ENCODE data around the gene ISY1.
"Not testable (repeated sequence)": the region's sequence is repeated elsewhere in the genome, so short reads cannot be mapped to it uniquely, and the experiment has no call there.

The ISY1 gene

GRCh38 chr3:129105862-129106261, 55.0 kb downstream of the ISY1 start:
- TF ChIP-seq CTCF (IDR thresholded peaks at IDR 0.05), result no peak
- TF ChIP-seq ZFX (IDR thresholded peaks at IDR 0.05; ENCODE audit: borderline replicate concordance), result no peak
- no peak overlapping the region for H3K27ac ChIP-seq

- TF ChIP-seq CTCF (IDR thresholded peaks at IDR 0.05) (no peak), ZFX (IDR thresholded peaks at IDR 0.05; ENCODE audit: borderline replicate concordance) (no peak)
Measured at GRCh38 chr3:129104498-129105079, 56.3 kb downstream of the ISY1 start.

DNA sequence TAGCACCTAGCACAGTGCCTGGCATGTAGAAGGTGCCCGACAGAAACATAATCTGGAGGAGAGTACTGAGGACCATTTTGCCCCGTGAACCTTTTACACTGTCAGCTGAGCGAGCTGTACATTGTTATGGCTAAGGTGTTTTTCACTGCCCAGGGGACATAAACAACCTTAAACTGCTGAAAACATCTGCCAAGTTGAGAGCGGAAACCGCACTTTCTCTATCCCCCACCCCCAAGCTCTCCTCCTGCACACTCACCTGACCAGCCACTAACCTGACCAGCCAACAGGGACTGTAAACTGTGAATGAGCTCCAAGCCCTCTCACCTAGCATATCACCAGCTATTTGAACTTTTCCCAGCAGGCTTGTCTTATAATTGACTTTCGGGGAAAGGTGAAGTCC, 56.8 kb downstream of the ISY1 start:
- TF ChIP-seq ZFX (IDR thresholded peaks at IDR 0.05; ENCODE audit: borderline replicate concordance) (no peak), CTCF (IDR thresholded peaks at IDR 0.05) (no peak)
- no peak overlapping the region for H3K27ac ChIP-seq

More at GRCh38 chr3:129104498-129105079, 56.3 kb downstream of the ISY1 start:
- H3K27ac ChIP-seq, result no peak overlapping the region

DNA sequence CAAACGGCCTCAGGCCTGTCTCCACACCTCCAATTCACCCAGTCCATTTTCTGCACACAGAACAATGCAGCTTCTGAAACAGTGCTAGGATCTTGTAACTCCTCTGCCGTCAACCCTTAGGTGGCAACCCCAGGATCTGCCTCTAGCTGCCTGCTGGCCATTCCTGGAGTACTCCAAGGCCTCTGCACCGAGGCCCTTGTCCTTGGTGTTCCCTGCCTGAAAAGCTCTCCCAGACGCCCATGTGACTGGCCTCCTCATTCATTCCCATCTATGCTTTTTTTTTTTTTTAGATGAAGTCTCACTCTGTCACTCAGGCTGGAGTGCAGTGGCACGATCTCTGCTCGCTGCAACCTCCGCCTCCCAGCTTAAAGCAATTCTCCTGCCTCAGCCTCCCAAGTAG, 57.6 kb downstream of the ISY1 start:
- TF ChIP-seq ZFX (IDR thresholded peaks at IDR 0.05; ENCODE audit: borderline replicate concordance) (no peak), CTCF (IDR thresholded peaks at IDR 0.05) (no peak)
- no peak overlapping the region for H3K27ac ChIP-seq

- H3K27ac ChIP-seq, result no peak overlapping the region
- TF ChIP-seq ZFX (IDR thresholded peaks at IDR 0.05; ENCODE audit: borderline replicate concordance), result no peak
- no peak for TF ChIP-seq CTCF (IDR thresholded peaks at IDR 0.05)
Measured at GRCh38 chr3:129101370-129102138, 59.3 kb downstream of the ISY1 start.

DNA sequence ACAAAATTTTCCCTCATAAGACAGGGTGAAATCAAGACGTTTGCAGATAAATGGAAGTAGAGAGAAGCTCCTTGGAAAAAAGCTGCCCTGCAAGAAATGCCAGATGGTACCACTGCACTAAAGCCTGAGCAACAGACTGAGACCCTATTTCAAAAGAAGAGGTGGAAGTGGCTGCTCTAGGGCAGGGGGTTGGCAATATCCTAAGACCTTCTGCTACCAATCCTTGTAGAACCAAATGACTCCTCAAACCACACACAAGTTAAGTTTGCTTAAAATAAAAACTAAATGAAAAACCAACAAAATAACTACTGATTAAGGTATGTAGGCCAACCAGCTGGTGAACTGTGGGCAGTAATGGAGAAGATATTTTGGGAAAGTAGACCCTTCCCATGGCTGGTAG, 60.6 kb downstream of the ISY1 start:
- TF ChIP-seq CTCF (IDR thresholded peaks at IDR 0.05) (no peak), ZFX (IDR thresholded peaks at IDR 0.05; ENCODE audit: borderline replicate concordance) (no peak)

GRCh38 chr3:129095285-129095684, 65.6 kb downstream of the ISY1 start:
- no peak for TF ChIP-seq CTCF (IDR thresholded peaks at IDR 0.05)
- TF ChIP-seq ZFX (IDR thresholded peaks at IDR 0.05; ENCODE audit: borderline replicate concordance), result no peak
- no peak overlapping the region for H3K27ac ChIP-seq

More for the DNA sequence above, 60.6 kb downstream of the ISY1 start:
- no peak overlapping the region for H3K27ac ChIP-seq

DNA sequence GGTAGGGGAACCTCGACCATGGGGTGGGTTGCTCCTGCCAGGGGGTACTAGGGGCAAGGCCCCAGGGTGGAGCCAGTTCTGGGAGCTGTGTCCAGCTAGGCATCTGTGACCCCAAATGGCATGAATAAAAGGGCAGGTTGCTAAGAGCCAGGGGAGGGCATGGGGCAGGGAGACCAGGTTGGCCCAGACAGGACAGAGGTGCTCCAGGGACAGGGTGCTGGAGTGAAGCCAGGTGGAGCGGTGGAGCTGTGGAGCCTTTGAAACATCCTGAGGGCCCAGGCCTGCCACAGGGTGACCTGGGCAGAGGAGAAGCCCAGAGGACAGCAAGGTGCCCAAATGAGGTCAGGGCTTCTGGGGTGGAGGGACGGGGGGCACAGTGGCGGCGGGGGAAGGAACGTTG, 72.6 kb downstream of the ISY1 start:
- not testable (repeated sequence) for H3K27ac ChIP-seq

- not testable (repeated sequence) for H3K27ac ChIP-seq
Measured at GRCh38 chr3:129087904-129088303, 73.0 kb downstream of the ISY1 start.
